Thyroid gland (tissue), 4 donors: Measurements from ENCODE around the gene RUFY2.

Experiments
- CTCF ChIP-seq, 6 experiments: fragments of 200-600 bp in 3 of 6; fragments of 450-650 bp in 3 of 6; sonication (generic) in 3 of 6; IDR thresholded peaks; one replicate each; pipeline ENCODE4 v1.5.1; 2016 to 2019; ENCODE audit warnings: antibody characterized with exemption in 6 of 6, mild to moderate bottlenecking in 2 of 6, inconsistent platforms in 1 of 6, moderate library complexity in 1 of 6
- POLR2A ChIP-seq, 2 donors: fragments of 450-650 bp; IDR thresholded peaks; one replicate each; pipeline ENCODE4 v1.6.1; 2017; ENCODE audit warnings: antibody characterized with exemption in 2 of 2, mild to moderate bottlenecking in 2 of 2, moderate library complexity in 1 of 2

- TF ChIP-seq CTCF (IDR thresholded peaks at IDR 0.05) (no peak), POLR2A (IDR thresholded peaks at IDR 0.05) (no peak)
These were observed 41.5 kb downstream of the RUFY2 start for GRCh38 chr10:68365611-68366010.
